Fibroblast of skin of right biceps (primary cell): ENCODE measurements around the gene SYT1.
"Not testable (repeated sequence)": the region's sequence is repeated elsewhere in the genome, so short reads cannot be mapped to it uniquely, and the experiment has no call there.

Experiments
- DNase-seq: peaks from one replicate; pipeline ENCODE4 v3.0.0-alpha.2; 2013

Gene SYT1

DNA sequence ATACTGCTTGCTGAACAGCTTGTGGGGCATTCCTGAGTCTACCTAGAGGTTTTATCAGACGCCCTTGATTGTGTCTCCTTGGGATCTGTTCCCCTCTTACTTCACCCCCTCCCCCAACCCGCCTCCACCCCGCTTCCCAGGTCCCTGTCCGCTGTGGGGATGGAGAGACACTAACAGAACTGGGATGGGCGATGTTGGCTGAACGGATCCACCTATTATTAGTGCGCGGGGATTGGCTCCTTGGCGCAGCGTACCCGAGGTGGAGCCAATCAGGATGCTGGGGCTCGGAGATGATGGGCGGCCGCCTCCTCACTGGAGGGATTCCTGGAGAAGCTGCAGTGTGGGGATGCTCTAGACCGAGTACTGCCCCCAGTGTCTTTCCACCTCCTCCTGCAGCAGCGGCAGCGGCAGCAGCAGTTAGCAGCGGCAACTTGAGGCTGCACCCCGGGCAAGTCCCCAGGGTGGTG, at the start of gene SYT1:
Gene SYT1, plus strand, starts transcription at position 372 of the 467 bp plus-strand sequence.
- DNase-seq = peak; percentile 86

DNA sequence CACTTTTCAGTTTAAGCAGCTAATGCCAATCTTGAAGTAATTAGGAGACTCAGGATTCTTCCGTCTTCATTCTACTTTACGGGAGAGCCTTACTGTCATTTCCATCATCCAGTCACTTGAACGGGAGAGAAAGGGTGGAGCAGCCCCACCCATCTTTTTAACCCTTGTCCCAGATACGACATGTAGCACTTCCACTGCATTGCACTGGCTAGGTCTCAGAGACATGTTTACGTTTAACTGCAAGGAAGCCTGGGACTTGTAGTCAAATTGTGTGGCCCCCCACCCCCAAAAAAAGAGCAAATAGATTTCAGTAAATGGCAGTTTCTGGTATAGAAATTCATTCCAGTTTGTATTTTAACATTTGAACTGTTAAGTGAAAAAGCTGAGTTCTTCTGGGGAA, 46.1 kb upstream of the SYT1 start:
- DNase-seq = no peak

DNA sequence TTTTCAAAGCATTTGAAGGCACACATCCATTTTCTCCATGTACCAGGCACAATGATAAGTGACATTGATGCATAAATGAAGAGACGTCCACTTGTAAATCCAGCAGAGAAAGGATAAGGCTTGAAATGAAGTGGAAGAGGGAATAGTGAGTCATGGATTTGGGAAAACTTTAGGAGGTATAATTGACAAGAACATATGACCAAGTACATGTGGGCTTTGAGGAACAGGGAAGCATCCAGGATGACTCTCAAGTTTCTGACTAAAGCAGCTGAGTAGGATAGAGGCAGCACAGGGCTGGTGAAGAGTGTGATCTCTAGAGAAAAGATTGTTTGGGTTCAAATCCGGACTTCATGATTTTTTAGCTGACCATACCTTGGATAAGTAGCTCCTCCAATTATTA, 43.6 kb upstream of the SYT1 start:
- DNase-seq = no peak

DNA sequence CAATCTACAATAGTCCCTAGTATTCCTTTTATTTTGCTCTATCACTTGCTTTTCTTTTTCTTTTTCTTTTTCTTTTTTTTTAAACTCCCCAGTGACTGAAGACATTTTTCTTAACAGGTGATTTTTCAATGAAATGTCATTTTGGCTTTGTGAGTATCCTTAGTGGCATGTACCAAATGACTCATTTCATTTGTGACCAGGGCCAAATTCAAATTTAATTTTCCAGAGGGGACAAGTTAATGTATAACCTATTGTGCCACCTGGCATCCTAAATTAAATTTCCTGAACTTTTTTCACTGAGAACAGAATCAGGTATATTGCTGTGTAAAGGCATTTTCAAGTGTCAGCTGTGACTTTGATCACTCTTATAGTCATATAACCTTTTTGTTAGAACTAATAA, 39.7 kb upstream of the SYT1 start:
- no peak for DNase-seq

DNA sequence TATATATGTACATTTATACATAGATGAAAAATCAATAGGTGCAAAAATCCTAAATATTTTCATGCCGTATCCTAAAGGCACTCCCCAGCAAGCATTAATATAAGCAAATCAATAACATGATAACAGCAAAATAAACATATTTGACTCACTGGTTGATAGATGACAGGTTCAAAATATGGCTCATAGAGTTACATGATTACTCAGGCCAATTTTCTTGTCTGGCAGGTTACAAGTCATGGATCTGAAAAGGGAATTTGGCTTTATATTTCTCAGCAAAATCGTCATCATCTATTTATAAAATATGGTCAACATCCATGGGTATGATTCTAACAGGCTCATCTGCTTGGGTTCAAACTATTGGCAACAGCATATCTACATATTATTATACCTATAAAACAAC, 34.9 kb upstream of the SYT1 start:
- DNase-seq = no peak

DNA sequence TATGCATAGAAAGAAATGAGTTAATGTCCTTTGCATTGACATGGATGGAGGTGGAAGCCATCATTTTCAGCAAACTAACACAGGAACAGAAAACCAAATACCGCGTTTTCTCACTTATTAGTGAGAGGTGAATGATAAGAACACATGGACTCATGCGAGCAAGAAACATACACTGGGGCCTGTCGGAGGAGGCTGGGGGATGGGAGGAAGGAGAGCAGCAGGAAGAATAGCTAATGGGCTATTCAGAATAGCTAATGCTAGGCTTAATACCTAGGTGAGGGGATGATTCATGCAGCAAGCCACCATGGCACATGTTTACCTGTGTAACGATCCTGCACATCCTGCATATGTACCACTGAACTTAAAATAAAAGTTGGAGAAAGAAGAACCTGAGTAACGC, 29.1 kb upstream of the SYT1 start:
- no peak for DNase-seq

DNA sequence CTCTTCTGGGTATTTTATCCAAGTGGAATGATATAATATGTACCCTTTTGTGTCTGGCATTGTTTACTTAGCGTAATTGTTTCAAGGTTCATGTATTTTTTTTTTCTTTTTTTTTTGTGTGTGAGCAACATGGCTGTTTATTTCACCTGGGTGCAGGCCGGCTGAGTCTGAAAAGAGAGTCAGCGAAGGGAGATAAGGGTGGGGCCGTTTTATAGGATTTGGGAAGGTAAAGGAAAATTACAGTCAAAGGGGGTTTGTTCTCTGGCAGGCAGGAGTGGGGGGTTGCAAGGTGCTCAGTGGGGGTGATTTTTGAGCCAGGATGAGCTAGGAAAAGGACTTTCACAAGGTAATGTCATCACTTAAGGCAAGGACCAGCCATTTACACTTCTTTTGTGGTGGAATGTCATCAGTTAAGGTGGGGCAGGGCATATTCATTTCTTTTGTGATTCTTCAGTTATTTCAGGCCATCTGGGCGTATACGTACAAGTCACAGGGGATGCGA, 24.0 kb upstream of the SYT1 start:
- DNase-seq = not testable (repeated sequence)

DNA sequence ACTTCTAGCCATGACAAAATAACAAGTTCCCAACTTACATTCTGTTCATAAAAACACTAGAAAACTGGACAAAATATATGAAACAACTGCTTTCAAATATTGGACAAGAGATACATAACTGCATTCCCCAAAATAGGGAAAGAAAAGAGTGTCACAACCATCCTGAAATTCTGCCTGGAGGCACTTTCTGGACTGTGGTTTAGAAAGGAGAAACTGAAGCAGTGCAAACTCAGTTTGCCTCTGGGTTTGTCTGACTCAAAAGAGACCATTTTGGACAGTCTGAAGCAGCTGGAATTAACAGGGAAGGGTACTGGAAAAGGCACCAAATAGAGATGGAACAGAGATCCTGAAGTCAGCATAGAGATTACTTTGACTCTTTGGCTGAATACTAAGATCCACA, 11.3 kb upstream of the SYT1 start:
- no peak for DNase-seq

DNA sequence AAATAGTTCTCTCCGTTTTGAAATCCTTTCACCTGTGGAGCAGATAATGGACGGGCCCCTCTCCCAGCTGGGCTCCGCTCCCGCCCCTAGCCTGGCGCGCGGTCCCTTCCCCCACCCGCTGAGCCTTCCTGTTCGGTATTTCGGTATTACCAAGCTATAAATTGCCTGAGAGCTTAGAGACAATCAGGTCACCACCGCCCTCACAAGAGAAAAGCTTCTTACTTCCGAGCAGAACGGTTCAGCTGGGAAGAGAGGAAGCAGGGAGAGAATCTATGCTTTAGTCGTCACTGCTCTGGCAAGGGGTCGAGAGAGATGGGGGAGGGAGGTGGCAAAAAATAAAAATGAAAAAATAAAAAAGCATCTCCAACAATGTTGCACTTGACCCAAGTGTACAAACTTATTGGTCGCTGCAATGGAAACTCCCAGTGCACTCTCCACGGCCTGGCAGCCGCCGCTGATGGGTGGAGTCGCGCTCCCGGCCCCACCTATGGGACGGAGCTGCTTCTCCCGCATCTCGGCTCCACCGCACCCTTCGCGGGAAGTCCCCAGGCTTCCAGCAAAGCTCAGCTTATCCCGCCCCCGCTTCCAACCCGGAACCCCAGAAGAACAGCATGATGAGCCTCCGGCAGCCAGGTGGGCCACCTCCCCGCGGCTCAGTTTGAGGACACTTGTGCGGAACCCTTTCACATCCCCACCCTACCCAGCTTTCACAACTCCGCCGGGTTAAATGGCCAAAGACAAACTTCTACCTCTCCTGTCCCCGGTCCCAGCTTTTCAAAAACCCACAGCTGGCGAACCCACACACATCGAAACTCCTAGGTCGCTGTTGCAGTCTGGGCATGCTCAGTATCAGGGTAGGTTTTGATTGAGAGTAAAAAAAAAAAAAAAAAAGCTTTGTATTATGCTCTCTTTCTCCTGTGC, 832 bp upstream of the SYT1 start:
- peak; percentile 25 for DNase-seq

DNA sequence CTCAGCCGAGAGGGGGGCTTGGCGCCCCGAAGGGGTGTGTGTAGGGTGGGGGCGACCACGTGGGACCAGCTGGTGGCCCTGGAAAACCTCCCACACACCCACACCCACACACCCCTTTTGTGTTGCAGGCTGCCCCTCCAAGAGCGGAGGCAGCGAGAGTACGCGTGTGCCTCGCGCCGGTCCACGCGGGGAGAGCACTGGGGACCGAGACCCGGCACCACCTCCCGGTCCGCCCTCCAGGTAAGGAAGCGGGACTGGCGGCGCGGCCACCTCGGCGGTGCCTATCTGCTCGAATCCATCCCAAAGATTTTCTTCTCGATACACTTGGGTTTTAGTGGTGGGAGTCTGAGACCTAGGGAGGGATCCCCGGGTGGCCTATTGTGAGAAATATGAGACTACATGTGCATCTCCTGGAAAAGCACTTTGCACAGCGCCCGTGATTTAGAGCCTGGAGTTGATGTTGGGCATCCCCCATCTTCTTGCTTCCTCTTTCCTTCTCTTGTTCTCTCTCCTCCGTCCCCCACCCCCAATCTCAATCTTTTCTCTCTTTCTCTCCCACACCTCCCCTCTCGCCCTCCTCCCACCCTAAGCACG, 393 bp downstream of the SYT1 start:
- DNase-seq = no peak

DNA sequence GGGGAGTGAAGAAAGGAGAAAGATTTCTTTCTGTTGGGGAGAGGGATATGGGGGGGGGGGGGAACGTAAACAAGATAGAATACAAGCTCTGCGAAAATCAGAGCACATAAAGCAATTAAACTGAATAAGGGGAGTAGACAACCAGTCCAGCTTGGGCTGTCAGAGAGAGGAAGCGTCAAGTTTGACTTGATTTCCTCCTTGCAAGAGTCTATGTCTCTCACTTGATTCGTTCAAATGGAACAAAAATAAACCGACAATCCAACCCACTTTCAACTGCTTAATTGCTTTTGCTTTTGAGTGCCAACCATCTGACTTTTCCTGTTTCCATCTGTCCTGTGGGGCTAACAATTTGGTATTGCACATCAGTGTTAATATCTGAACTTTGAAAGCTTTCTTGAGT, 942 bp downstream of the SYT1 start:
- no peak for DNase-seq

DNA sequence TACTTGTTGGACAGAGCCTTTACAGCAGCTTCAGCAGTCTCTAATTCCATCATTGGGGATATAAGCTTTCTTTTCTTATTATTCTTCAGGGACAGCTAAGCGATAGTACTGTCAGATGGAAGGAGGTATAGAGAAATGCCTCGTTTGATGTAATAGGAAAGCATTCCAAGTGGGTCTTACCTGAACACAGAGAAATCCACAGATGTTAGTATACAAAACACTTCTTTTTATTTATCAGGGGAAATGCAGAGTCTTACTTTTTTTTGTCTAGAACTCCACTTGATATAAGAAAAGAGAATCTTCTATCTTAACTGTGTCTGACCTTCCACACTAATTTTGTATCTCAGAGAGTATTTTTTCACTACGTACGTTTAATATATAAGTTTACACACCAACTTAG, 1.9 kb downstream of the SYT1 start:
- DNase-seq = no peak

DNA sequence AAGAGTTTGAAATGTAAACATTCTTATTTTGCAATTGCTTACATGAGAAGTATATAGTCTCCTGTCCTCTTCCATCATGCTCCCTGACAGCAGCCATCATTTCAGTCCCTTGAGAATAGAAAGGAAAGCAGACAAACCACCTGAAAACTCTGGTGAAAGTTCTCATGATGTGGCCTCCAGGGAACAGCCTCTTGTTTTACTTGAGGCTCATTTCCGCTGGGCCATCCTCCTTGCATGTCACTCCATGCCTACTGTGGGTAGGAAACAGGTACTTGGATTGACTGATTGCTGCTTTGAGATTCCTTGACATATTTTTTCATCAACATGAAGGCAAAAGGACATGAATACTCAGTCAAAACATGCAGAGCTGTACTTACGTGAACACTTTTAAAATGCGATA, 6.0 kb downstream of the SYT1 start:
- no peak for DNase-seq

DNA sequence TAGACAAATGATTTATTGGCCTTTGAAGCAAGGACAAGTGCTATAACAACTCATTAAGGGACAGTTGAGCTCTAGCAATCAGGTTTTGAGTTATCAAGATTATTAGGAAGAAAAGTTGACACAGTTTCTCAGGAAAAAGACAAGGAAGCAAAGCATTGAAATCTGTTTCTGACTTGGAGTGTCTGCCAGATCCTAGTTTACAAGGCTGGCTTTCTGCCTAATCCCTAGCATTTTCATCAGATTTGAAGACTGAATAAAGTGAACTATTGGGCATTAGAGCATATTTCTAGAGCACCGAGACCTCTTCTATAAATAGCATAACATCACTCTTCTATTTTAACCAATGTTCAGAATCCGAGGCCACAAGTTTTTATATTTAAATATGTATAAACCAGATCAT, 7.0 kb downstream of the SYT1 start:
- no peak for DNase-seq

DNA sequence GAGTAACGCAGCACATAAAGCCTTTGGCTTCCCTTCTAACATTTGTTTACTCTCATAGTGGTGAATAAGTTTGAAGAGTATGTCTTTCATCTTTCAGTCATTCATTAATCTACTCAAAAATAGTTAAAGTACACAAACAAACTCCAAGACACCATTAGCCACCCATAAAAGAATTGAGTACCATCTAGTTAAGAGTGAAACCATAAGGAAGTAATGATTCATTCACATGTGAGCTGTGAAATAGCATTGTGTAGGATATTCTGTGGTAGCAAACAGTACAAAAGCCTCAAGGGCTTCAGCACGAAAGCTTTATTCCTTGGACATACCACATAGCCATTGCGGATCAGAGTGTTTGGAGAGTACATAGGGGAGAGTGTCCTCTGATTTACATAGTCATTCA, 13.9 kb downstream of the SYT1 start:
- no peak for DNase-seq

DNA sequence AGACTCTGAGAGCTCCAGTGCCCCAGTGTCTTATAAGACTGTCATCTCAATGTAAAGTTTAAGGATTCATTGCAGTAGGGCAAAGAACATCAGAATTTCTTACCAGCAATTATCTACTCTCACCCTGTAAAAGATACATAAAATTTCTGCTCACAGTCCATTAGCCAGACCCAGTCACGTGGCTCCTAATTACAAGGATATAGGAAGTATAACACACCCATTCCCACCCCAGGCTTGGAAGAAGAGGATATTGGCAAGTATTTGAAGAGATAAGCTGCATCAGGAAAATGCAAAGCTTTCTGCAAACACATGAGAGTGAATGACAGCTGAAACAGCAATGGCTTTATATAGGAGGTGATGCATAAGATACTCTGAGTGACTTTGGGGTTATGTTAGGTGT, 14.3 kb downstream of the SYT1 start:
- DNase-seq = no peak

DNA sequence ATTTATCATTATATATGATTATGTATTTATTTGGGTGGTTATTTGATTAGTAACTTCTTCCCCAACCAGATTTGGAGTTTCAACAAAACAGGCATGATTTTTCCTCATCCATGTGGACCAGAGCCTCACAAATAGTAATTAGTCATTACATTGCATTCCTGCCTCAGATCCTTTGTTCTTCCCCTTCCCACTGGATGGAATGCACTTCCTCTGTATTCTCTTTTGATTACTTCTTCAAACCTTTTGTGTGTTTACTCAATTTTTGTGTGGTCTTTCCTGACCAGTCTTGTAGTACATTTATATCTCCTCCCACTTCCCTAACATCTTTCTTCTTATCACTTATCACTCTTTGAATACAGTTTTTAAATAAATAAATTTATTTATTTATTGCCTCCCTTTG, 15.5 kb downstream of the SYT1 start:
- peak; percentile 28 for DNase-seq

DNA sequence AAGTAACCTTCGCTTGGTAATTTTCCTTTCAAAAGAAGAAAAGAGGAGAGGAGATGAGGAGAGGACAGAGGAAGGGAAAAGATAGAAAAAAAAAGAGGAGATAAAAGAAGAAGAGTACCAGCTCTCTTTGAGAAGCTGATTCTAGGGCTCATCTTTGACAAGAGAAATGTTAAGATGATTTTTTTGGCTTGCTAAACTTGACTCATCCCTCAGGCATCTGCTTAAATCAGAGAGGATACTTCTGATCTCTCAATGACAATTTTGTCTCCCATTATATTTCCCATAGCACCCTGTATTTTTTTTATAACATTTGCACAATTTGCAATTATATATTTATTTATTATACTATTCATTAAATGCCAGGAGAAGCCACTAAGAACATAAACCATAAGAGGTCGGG, 17.1 kb downstream of the SYT1 start:
- DNase-seq = peak; percentile 35

DNA sequence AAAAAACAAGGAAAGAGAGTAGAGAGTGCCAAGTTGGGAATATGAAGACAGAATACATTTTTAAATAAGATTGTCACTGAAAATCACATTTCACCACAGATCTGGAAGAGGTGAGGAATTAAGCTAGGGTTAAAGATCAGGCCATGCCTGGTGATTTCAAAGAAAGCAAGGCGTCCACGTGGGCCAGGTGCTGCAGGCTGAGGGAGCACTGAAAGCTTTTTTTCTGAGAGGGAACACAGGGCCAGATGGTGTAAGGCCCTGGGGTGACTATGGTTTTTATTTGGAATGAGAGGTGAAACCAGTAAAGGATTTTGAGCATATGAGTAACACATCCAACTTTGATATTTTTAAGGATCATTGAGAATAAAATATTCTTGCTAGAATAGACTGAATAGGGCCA, 20.9 kb downstream of the SYT1 start:
- DNase-seq = no peak

DNA sequence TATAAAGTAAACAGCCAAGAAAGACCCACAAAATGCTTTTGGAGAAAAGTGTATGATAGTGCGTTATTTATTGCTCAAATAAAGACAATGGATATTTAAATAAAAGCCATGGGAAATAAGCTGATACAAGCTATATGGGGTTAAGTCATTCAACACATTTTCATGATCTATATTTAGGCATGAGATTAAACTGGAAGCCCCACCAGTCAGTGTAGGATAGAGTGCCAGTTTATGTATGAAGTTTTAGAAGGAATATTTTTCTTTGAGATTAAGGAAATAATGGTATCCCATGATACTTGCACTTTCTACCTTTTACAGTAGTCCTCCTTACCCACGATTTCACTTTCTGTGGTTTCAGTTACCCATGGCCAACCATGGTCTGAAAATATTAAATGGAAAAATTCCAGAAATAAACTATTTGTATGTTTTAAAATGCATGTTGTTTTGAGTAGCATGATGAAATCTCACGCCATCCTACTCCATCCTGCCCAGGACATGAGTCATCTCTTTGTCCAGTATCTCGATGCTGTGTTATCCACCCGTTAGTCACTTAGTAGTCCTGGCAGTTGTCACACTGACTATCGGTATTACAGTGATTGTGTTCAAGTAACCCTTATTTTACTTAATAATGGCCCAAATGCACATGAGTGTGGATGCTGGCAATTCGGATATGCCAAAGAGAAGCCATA, 22.3 kb downstream of the SYT1 start:
- DNase-seq = peak; percentile 52

DNA sequence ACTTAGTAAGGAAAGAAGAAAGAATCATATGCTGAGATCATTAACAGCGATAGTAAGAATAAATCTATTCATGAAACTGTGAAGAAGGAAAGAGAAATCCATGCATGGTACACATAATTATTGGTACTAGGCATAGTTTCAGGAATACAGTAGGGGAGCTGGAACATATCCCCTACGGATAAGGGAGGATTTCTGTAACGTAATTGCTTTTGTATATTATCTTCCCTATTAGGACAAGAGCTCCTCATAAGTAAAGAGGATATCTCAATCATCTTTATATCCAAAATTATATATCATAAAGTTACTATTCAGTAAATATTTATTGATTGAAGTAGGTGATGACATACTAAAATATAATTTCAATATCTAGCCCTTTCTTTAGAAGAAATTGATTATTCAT, 22.9 kb downstream of the SYT1 start:
- DNase-seq = no peak

DNA sequence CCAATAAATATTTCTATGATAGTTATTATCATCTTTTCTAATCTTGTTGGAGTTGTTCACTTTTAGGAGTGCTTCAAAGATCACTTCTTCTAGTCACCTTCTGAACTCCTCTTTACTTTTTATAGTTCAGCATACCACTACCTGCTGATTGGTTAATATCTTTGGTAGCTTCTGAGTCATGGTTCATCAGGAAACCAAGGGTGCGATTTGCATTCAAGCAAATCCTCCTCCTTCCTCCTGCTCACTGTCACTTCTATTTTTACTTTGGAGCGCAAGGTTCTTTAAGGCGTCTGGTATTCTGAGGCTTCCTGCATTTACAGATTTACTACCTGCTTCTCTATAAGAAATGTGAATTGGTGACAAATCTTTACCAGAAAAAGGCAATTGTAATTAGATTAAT, 24.0 kb downstream of the SYT1 start:
- DNase-seq = peak; percentile 14

DNA sequence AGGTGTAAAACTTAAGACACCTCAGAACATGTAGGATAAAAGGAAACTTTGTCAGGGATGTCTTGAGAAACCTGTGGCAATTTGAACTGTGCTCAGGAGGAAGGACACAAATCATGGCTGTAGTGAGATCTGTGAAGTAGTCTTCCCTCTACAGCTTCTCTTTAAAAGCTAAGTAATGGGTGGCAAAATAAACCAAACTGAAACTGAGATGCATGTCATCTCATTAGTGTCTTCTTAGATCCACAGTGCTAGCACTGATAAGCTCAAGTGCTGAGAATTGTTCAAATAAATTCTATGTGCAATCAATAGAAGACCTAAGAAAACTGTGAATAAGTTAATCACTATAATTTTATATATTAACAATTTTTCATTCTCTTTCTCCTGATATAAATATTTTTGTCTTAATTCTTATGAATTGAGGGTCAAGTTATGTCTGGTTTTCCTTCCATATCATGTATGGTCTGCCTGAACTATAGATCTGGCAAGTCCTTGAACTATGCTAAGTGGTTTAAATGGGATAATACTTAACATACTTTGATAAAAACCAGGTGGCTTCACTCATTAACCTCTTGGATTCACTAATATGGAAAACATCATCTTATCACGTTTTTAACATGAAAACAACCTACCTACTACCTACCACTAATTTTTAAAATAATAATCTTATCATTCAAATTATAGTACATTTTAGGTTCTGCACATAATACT, 27.2 kb downstream of the SYT1 start:
- no peak for DNase-seq
